HL-60 (cell line): ENCODE measurements around the gene BBOX1.

Experiments used
- DNase-seq, 2 experiments: peaks; one replicate each; pipeline ENCODE4 v3.0.0-alpha.2; 2010 to 2020; ENCODE audit warnings: low read depth in 1 of 2, low spot score in 1 of 2
- H3K27ac ChIP-seq: fragments of 250-450 bp; sonication (Bioruptor Pico); replicated peaks from 2 replicates; pipeline ENCODE4 v1.5.1; 2020; ENCODE audit warnings: mild to moderate bottlenecking, moderate library complexity
- H3K27me3 ChIP-seq: fragments of 250-450 bp; sonication (Bioruptor Pico); 2 replicates; pipeline ENCODE4 v1.5.1; 2021; ENCODE audit warnings: mild to moderate bottlenecking, moderate library complexity; ENCODE audit not compliant: insufficient read depth, poor library complexity, severe bottlenecking
- H3K4me3 ChIP-seq: replicated peaks from 2 replicates; pipeline ENCODE4 v1.5.1; 2011; ENCODE audit warnings: mild to moderate bottlenecking, control low read depth, low read length; ENCODE audit not compliant: insufficient read depth
- CTCF ChIP-seq: IDR thresholded peaks from one replicate; pipeline ENCODE4 v1.5.1; 2011; ENCODE audit warnings: low read length, control low read depth, inconsistent platforms; ENCODE audit not compliant: insufficient read depth
- GABPA ChIP-seq: IDR thresholded peaks from 2 replicates; pipeline ENCODE4 v1.6.1; 2012; ENCODE audit warnings: low read depth
- POLR2AphosphoS5 ChIP-seq: IDR thresholded peaks from 2 replicates; pipeline ENCODE4 v1.6.1; 2012; ENCODE audit warnings: low read depth
- SPI1 ChIP-seq: IDR thresholded peaks from 2 replicates; pipeline ENCODE4 v1.6.1; 2012; ENCODE audit warnings: low read depth, mild to moderate bottlenecking, borderline replicate concordance
- TF ChIP-seq, protein P1 (sequence below): IDR thresholded peaks from 2 replicates; pipeline ENCODE4 v1.6.1; 2012; ENCODE audit warnings: low read depth; ENCODE audit not compliant: insufficient replicate concordance

BBOX1 gene

DNA sequence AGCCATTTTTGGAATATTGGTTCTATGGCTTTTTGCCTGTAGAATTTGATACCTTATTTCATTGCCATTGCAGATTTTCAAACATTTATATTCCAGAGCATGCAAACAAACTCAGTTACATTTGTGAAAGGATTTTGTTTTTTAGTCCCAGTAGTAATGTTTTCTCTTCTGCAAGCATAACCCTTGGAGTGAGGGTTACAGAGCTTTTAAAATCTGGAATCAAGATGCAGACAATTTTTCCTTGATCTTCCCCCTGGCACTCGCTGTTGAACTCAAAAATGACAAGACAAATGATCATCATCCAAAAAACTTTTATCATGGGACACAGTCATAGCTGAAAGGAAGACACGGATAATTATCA, 20.8 kb downstream of the BBOX1 start:
- H3K27ac ChIP-seq, result no peak overlapping the region
- no peak for TF ChIP-seq SPI1
- no peak for TF ChIP-seq POLR2AphosphoS5
- TF ChIP-seq GABPA, result no peak
- TF ChIP-seq, protein P1, sequence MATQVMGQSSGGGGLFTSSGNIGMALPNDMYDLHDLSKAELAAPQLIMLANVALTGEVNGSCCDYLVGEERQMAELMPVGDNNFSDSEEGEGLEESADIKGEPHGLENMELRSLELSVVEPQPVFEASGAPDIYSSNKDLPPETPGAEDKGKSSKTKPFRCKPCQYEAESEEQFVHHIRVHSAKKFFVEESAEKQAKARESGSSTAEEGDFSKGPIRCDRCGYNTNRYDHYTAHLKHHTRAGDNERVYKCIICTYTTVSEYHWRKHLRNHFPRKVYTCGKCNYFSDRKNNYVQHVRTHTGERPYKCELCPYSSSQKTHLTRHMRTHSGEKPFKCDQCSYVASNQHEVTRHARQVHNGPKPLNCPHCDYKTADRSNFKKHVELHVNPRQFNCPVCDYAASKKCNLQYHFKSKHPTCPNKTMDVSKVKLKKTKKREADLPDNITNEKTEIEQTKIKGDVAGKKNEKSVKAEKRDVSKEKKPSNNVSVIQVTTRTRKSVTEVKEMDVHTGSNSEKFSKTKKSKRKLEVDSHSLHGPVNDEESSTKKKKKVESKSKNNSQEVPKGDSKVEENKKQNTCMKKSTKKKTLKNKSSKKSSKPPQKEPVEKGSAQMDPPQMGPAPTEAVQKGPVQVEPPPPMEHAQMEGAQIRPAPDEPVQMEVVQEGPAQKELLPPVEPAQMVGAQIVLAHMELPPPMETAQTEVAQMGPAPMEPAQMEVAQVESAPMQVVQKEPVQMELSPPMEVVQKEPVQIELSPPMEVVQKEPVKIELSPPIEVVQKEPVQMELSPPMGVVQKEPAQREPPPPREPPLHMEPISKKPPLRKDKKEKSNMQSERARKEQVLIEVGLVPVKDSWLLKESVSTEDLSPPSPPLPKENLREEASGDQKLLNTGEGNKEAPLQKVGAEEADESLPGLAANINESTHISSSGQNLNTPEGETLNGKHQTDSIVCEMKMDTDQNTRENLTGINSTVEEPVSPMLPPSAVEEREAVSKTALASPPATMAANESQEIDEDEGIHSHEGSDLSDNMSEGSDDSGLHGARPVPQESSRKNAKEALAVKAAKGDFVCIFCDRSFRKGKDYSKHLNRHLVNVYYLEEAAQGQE, result no peak
- no peak for TF ChIP-seq CTCF
- DNase-seq, result no peak
- no peak overlapping the region for H3K4me3 ChIP-seq
- H3K27me3 ChIP-seq, result no peaks in the 10 kb centered on the region

DNA sequence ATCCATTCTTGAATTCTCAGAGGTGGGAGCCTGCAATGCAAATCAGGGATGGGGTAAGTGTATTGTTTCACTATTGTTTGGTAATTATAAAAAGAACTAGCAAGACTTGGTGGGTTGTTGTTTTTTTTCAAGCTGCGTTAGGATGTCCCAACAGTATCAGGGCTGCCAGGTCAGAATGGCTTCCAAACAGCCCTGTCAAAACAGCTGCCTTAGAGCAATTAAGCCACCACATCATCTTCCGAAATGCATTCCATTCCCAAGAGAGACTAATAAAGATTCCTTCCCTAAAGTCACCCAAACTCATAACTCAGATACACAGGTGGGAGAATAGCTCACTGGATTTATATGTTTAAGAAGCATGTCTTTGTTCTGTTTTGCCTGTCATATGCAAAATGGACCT, 23.5 kb downstream of the BBOX1 start:
- H3K27ac ChIP-seq, result no peak overlapping the region
- TF ChIP-seq, protein P1, result no peak
- TF ChIP-seq SPI1 (no peak), GABPA (no peak), CTCF (no peak), POLR2AphosphoS5 (no peak)
- no peak for DNase-seq
- H3K4me3 ChIP-seq, result no peak overlapping the region
- H3K27me3 ChIP-seq, result no peaks in the 10 kb centered on the region

- Histone ChIP-seq H3K27me3 (no peaks in the 10 kb centered on the region), H3K27ac (no peak overlapping the region), H3K4me3 (no peak overlapping the region)
- TF ChIP-seq GABPA (no peak), POLR2AphosphoS5 (no peak), CTCF (no peak), SPI1 (no peak)
- TF ChIP-seq, protein P1, result no peak
- no peak for DNase-seq
Observed at GRCh38 chr11:27075192-27075591, 34.6 kb downstream of the BBOX1 start.
